Measurements from ENCODE around the gene PAPLN. TPM values are rescaled to one million over a fixed set of nuclear protein-coding genes. Genes with fewer than 3 reads are reported as not detected.

PAPLN gene
- total and polyA plus RNA-seq, 2 donors from 2014 or later, result 19.1 to 132 TPM

GRCh38 chr14:73231981-73232851 is 5.1 kb upstream of the PAPLN start:
- Histone ChIP-seq H3K27ac (ENCODE audit: low read depth in 2 of 2, low read length in 2 of 2) (no peak overlapping the region), H3K36me3 (ENCODE audit: control insufficient read depth in 2 of 3, insufficient read depth in 3 of 3, low read length in 3 of 3) (no peaks in the 10 kb centered on the region), H3K4me3 (ENCODE audit: low read length in 3 of 3) (no peak overlapping the region), H3K4me1 (ENCODE audit: control insufficient read depth in 2 of 3, insufficient read depth in 2 of 3, low read depth in 1 of 3, low read length in 3 of 3) (peaks cover 3 to 32% (median 20%) of the 10 kb centered on the region in 3 donors), H3K27me3 (ENCODE audit: control insufficient read depth, insufficient read depth, low read length) (no peaks in the 10 kb centered on the region), H3K9ac (ENCODE audit: low read length in 3 of 3) (no peak overlapping the region), H3K9me3 (ENCODE audit: control insufficient read depth in 2 of 3, insufficient read depth in 1 of 3, low read length in 3 of 3) (no peaks in the 10 kb centered on the region)
- no peak for TF ChIP-seq CTCF (IDR thresholded peaks at IDR 0.05; ENCODE audit: borderline replicate concordance, extremely low read depth, insufficient read depth)
- intact Hi-C loops (cut with DNase I), result no loop called here
- DNase-seq, result peak in 3 of 5 donors; percentile 55 to 72 (median 57)
- FAIRE-seq, result no peak

- no peak overlapping the region for H3K9ac ChIP-seq (ENCODE audit: low read length in 3 of 3)
- peaks cover 3 to 26% (median 17%) of the 10 kb centered on the region in 3 donors for H3K4me1 ChIP-seq (ENCODE audit: control insufficient read depth in 2 of 3, insufficient read depth in 2 of 3, low read depth in 1 of 3, low read length in 3 of 3)
- TF ChIP-seq CTCF (IDR thresholded peaks at IDR 0.05; ENCODE audit: borderline replicate concordance, extremely low read depth, insufficient read depth), result no peak
- no peaks in the 10 kb centered on the region for H3K36me3 ChIP-seq (ENCODE audit: control insufficient read depth in 2 of 3, insufficient read depth in 3 of 3, low read length in 3 of 3)
- no peak overlapping the region for H3K27ac ChIP-seq (ENCODE audit: low read depth in 2 of 2, low read length in 2 of 2)
- H3K9me3 ChIP-seq (ENCODE audit: control insufficient read depth in 2 of 3, insufficient read depth in 1 of 3, low read length in 3 of 3), result no peaks in the 10 kb centered on the region
- H3K27me3 ChIP-seq (ENCODE audit: control insufficient read depth, insufficient read depth, low read length), result no peaks in the 10 kb centered on the region
- FAIRE-seq, result no peak
- intact Hi-C loops (cut with DNase I), result no loop called here
- no peak overlapping the region for H3K4me3 ChIP-seq (ENCODE audit: low read length in 3 of 3)
- peak in 1 of 5 donors; percentile 29 for DNase-seq
Measured at GRCh38 chr14:73232984-73233383, 4.3 kb upstream of the PAPLN start.

GRCh38 chr14:73233564-73233963 is 3.7 kb upstream of the PAPLN start:
- Histone ChIP-seq H3K27me3 (ENCODE audit: control insufficient read depth, insufficient read depth, low read length) (peaks cover 1% of the 10 kb centered on the region), H3K4me3 (ENCODE audit: low read length in 3 of 3) (no peak overlapping the region)
- no peak for FAIRE-seq

More at GRCh38 chr14:73233564-73233963, 3.7 kb upstream of the PAPLN start:
- H3K36me3 ChIP-seq (ENCODE audit: control insufficient read depth in 2 of 3, insufficient read depth in 3 of 3, low read length in 3 of 3), result no peaks in the 10 kb centered on the region
- no peak for DNase-seq
- no peaks in the 10 kb centered on the region for H3K9me3 ChIP-seq (ENCODE audit: control insufficient read depth in 2 of 3, insufficient read depth in 1 of 3, low read length in 3 of 3)
- TF ChIP-seq CTCF (IDR thresholded peaks at IDR 0.05; ENCODE audit: borderline replicate concordance, extremely low read depth, insufficient read depth), result no peak
- no peak overlapping the region for H3K9ac ChIP-seq (ENCODE audit: low read length in 3 of 3)
- peaks cover 3 to 27% (median 18%) of the 10 kb centered on the region in 3 donors for H3K4me1 ChIP-seq (ENCODE audit: control insufficient read depth in 2 of 3, insufficient read depth in 2 of 3, low read depth in 1 of 3, low read length in 3 of 3)
- intact Hi-C loops (cut with DNase I), result no loop called here
- no peak overlapping the region for H3K27ac ChIP-seq (ENCODE audit: low read depth in 2 of 2, low read length in 2 of 2)

Measured in kidney (tissue), 14 donors.